ENCODE results near the gene ADAMTS17.

DNA sequence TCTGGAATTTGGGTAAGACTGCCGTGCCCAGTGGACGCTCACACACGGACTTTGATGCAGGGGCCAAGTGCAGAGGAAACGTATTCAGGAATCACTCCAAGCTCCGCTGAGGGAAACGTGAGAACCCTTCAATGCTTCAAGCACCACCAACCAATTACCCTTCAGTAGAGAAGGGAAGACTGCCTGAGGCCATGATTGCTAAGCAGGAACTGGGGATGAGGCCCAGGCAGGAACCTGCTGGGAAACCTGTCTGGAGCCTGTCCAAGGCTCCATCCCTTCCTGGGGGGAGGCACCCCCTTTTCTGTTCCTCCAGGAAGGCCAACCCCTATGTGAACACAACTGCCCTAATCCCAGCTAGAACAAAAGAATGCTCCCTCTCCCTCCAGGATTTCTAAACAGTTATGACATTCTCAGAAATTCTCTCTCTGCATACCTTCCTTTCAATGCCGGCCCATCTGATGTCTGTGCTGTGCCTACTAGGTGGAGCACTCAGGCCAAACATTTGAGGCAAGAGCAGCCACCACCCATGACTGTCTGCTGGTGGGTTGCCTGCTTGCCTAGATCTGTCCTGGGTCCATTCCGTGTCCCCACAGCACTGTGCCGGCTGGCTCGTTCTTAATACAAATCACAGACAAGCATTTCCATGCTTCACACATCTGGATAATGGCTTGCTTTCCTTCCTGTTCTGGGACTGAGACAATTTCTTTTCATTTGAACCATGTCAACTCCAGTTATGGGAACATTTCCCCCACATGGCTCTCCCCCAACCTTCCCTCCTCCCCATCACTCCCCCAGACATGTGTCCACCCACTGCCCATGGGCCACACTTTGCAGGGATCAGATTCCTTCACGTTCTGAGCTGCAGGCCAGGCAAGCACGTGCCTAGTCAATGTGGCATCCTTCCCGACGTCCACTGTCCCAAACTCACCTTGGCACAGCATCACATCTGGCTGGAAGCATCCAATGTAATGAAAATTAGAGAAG lies 149.4 kb downstream of the ADAMTS17 start:
- TF ChIP-seq, protein P1, sequence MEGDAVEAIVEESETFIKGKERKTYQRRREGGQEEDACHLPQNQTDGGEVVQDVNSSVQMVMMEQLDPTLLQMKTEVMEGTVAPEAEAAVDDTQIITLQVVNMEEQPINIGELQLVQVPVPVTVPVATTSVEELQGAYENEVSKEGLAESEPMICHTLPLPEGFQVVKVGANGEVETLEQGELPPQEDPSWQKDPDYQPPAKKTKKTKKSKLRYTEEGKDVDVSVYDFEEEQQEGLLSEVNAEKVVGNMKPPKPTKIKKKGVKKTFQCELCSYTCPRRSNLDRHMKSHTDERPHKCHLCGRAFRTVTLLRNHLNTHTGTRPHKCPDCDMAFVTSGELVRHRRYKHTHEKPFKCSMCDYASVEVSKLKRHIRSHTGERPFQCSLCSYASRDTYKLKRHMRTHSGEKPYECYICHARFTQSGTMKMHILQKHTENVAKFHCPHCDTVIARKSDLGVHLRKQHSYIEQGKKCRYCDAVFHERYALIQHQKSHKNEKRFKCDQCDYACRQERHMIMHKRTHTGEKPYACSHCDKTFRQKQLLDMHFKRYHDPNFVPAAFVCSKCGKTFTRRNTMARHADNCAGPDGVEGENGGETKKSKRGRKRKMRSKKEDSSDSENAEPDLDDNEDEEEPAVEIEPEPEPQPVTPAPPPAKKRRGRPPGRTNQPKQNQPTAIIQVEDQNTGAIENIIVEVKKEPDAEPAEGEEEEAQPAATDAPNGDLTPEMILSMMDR (conservative IDR thresholded peaks at IDR 0.05; ENCODE audit: low read length): no peak
- TF ChIP-seq EZH2phosphoT487 (IDR thresholded peaks at IDR 0.05; ENCODE audit: borderline replicate concordance): no peak
